ENCODE data around the gene KMT2C.

Gene KMT2C

DNA sequence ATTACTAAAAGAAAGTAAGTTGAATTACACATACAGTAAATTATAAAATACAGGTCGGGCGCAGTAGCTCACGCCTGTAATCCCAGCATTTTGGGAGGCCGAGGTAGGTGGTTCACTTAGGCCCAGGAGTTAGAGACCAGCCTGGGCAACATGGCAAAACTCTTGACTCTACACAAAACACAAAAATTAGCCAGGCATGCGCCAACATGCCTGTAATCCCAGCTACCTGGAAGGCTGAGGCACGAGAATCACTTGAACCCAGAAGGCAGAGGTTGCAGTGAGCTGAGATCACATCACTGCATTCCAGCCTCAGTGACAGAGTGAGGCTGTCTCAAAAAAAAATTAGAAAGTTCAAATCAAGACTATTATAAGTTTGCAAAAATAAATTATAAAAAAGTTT, 235.4 kb downstream of the KMT2C start:
- DNase-seq (ENCODE audit: low read depth) = no peak

DNA sequence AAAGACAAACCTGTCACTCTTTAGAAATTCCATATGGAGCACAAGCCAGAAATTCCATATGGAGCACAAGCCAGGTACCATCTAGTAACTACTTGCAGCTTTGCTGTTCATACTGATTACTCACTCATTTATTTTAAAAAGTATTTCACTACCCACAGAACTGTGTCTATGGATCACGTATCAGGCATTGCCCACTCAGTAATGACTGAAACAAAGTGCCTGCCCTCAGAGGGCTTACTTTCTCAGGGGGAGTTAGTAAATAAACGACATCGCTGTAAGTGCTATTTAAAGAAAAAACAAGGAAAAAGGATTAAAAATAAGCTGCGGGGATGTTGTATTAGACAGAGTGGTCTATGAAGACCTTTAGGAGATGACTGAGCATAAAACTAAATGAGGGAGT, 239.4 kb downstream of the KMT2C start:
- no peak for DNase-seq (ENCODE audit: low read depth)

DNA sequence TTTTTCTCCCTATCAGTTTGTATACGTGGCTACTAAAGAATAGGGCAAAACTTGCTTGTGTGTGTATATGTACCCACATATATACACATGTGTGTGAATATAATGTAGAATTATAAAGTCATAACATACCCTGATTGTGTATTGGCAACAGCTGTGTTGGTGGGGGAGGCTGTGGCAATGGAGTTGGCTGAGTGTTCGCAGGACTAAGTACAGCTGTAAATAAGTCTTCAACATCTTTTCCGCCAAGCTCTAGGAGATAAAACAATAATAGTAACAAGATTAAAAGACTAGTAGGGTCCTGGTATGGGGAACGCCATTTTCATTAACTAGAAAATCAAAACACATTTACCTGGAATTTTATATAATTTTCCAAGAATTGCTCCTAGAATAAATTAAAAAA, 241.9 kb downstream of the KMT2C start:
- no peak for DNase-seq (ENCODE audit: low read depth)

DNA sequence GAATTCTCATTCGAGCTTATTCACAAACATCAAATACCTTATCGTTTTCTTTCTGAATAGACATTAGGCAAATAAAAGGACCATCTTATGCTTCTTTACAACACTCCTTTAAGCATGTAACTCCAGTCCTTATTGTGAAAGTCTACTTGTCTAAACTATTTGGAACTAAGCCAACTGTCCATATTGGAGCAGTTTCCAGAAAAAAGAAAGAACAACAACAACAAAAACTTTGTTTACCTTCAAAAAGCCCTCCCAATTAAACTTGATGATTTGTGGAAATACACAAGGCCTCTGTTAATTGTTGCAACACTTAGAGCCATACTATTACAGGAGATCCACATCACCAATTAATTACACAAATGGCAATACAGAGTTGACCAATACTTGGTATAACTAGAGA, 246.7 kb downstream of the KMT2C start:
- DNase-seq (ENCODE audit: low read depth) = no peak

DNA sequence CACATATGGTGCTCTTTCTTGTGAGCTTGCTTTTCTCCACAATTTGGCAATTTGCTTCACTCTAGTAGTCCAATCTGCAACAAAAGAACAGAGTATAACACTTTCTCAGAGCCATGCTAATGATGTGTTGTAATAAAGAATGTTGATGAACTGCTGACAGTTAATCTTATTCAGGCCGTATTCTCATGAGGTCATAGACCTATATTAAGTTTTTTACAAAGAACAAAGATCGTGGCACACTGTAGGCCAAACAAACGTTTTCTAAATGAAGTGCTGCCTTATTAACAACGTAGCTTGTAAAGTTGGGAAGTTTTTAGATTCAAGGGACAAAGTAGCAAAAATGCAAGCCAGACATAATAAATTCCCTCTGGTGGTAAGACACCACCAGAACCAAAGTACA, 250.2 kb downstream of the KMT2C start:
- no peak for DNase-seq (ENCODE audit: low read depth)

DNA sequence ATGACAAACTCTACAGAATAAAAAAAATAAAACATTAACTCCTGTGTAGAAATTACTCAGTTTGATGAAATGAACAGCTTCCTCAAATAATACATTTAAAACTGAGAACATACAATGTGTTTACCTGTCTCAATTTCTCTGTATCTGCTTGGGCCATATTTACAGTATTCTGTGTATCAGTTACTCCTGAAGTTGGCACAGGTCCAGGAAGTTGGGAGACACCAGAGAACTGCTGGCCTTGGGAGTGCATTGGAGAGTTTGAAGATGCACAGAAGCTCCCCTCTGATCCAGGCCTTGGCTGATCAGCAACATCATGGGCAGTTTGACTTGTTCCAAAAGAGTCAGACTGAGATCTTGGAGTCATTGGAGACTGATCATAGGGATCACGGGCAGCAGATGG, 255.2 kb downstream of the KMT2C start:
- DNase-seq (ENCODE audit: low read depth) = no peak

DNA sequence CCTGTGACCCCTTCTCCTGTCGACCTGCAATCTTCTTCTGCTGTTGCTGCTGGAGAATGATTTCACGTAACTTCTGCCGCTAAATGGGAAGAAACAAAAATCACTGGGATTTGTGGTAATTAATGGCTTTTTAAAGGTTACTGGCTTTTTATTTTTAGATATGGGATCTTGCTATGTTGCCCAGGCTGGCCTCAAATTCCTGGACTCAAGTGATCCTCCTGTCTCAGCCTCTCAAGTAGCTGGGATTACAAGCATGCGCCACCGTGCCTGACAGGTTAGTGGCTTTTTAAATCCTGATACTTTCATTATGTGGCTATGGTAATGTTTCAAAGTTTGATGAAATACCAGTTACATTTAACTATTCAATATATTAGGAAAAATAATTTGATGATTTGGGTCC, 255.8 kb downstream of the KMT2C start:
- DNase-seq (ENCODE audit: low read depth) = no peak

DNA sequence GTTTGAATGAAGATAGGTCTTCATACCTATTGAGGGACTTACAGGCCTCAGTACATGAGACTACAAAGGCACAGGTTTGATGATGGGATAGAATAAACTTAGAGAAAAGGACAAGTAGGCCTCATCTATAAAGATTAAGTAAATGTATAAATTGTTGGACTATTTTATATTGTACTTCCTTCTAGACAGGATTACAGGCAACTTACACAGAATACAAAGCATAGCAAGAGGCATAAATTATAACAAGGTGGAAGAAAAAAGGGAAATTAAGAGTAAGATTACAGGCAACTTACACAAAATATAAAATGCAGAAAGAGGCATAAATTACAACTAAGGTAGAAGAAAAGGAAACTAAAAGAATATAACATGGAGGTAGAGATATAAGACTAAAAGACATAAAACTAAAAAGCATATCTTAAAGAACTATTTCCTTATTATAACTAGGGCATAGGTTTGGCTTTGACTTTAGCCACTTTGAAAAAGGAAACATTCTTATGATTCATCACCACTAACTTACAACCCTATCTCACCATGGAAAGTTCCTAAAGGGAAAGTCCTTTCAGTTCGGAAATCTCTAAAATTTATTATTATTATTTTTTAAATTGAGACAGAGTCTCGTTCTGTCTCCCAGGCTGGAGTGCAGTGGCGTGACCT, 257.3 kb downstream of the KMT2C start:
- no peak for DNase-seq (ENCODE audit: low read depth)

DNA sequence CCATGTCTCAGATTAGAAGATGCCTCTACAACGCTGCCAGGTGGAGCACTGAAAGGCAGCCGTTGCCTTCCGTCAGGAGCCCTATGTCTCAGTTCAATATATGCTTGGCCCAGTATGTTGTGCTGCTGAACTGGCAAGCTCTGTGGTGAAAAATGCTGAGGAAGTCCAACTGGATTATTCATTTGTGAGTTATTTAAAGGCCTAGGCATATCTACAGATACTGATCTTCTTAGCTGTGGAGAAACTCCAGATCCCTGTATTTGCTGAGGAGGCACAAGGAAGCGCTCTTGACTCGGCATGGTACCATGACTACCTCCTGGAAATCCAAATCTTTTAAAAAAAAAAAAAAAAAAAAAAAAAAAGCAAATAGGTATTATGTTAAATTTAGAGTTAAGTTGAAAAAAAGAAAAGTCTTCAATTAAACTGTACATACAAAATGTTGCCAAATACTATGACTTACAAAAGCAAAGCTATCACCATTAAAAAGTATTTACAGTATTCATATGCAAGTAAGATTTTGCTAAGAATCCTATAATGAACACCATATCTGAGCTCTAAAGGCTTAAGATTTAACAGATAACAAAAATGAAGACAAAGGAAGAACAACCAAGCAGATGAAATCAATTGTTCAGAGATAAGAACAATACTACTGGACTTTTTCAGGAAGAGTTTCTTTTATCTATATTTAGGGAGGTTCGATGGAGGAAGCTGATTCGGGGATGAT, 258.0 kb downstream of the KMT2C start:
- DNase-seq (ENCODE audit: low read depth) = no peak

DNA sequence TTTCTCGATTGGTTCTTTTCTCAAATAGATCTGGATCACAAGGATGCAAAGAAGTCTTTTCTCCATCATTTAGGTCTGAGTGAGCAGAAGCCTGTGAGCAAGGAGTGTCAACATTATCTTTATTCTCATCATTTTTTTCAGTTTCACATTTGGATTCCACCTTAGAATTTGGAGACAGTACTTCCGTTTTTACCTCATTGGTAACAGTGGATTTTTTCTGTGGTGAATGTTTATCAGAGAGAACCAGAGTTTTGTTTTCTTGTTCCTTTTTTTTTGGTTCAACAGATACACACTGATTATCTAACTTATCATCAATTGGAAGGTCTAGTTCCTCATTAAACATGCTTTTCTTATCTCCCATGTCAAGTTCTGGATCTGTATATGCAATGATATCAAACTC, 259.0 kb downstream of the KMT2C start:
- DNase-seq (ENCODE audit: low read depth) = no peak

DNA sequence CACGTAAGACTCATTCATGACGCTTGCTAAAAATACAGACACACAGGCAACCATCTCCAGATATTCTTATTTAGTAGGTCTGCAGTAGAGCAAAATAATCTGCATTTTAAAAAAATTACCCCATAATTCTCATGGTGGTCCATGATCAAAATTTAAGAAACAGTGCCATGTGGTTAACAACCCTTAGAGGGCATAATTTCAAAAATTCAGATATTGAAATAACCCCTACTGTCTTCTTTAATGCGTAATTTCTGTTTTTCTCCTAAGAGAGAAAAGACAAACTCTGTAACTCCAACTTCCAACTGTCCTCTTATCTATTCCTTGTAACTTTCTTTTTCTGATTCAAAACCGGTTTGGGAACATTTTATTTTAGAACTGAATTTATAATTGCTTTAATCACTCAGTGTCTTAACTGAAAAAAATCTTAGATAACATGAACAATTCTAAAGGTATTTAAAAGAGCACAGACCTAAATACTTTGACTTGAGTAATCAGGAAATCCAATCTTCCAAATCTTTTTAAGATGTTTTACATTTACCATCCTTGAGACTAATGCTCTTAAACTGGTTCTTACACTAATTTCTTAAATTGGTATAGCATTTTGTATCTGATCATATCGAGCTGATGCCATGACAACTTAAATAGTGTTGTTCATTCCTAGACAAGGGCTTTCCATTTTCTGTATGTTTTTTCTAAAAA, 262.3 kb downstream of the KMT2C start:
- DNase-seq (ENCODE audit: low read depth) = no peak

DNA sequence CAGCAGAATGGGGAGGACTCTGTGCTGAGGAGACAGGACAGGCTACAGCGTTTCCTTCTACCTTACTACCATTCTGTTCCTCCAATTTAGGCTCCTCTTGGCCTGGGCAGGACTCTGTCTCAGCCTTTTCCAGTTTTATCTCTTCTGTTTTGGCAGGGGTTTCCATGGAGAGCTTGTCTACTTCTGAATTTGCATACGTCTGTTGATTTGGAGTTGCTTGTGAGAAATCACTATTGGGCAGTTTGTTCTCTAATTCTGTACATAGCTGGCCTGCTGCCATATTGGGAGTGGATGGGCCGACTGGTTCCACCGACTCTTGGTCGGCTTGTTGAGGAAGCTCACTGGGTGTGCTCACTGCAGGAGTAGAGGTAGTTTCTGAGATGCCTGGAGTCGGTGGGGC, 273.5 kb downstream of the KMT2C start:
- no peak for DNase-seq (ENCODE audit: low read depth)

DNA sequence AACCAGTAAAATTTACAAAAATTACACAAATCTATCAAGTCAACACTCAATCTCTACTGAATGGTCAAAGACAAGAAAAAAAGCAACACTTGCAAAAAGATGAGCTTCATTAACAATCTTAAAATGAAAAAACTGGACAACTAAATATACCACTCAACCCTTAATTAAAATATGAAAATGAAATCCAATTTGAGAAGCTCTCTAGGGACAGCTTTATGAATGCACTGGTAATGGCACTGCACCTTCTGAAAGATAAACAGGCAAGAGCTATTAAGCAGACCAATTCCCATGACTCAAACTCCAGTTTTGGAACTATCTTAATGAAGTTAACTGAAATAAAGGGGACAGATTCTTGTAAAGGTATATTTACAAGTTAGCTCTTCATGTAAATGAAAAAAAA, 274.6 kb downstream of the KMT2C start:
- no peak for DNase-seq (ENCODE audit: low read depth)

DNA sequence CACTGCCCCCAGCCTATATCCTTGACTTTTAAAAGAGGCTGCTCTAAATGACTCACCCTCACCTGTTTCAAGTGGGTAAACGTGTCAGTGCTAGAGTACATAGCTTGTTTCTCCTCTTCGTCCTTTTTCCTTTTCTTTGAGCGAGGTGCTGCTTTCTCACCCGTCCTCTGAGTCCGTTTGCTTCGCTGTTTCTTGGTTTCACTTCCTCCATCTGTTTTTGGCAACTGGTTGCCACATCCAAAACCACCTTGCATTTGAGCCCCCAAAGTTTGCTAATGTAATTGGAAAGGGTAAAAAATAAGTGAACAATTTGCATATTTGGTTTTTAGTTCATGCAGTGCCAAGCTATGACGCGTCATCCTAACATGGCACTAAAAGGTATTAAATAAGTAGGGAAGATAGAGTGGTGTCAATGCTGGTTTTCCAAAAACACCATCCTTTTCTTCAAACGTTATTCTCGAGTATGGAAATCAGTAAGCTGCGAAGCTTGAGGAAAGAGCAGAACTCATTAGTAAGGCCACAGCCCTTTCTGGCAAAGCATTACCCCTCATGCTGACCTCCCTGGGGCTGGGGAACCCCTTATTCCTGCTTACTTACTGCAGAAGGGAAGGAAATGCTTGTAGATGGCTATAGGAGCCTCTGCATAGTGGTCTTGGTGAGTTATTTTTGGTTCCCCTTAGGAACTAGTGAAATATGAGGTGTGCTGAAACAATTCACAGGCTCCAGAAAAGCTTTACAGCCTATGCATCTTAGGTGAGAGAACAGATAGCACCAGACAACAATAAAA, 276.8 kb downstream of the KMT2C start:
- DNase-seq (ENCODE audit: low read depth) = no peak

DNA sequence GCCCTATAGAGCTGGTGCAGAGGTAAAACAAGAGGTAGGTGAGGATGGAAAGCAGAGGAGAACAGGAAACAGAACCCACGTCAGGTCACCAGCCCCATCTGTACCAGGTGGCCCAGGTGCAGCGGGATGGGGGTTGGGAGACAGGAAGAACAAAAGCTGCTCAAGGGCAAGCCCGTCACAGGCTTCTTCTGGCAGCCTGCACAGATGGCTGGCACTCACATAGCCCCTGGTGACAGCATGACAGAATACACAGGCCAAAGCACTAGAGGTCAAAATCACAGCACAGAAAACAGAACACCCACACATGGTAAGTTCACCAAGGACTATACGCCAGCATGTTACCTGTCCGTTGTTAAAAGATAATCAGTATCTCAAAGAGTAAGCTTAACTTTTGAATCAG, 283.5 kb downstream of the KMT2C start:
- DNase-seq (ENCODE audit: low read depth) = no peak

DNA sequence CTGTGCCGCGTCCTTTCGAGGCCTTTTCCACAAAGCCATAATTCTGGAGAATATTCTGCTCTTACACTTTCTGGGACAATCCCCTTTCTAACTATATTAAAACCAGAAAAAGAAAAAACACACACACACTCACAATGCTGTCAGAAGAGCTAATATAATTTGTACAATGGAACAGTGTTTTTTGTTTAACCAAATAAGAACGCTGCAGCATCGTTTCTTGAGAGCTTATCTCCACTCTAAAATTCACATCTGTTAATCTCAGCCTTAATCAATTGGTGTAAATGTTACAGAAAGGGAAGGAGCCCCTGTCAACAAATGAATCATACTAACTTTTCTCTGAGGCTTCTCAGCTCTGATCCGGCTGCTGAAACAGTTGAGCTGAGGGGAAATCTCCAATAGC, 286.4 kb downstream of the KMT2C start:
- no peak for DNase-seq (ENCODE audit: low read depth)

DNA sequence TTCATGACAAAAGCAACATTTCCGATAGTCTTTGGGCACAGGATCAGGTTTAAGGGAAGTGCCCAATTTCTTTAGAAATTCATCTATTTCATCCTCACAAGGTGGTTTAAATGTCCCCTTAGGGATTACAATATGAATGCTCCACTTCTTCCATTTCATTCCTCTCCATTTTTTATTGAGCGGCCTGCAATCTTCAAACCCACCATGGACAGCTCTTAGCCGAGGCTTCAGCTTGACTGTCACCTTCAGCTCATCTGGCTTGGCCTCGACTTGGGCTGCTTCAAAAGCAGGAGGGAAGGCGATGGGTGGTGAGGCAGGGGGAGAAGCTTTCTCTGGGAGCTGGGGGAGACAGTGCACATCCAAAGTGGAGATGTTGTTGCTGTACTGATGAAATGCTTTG, 287.1 kb downstream of the KMT2C start:
- DNase-seq (ENCODE audit: low read depth) = no peak

DNA sequence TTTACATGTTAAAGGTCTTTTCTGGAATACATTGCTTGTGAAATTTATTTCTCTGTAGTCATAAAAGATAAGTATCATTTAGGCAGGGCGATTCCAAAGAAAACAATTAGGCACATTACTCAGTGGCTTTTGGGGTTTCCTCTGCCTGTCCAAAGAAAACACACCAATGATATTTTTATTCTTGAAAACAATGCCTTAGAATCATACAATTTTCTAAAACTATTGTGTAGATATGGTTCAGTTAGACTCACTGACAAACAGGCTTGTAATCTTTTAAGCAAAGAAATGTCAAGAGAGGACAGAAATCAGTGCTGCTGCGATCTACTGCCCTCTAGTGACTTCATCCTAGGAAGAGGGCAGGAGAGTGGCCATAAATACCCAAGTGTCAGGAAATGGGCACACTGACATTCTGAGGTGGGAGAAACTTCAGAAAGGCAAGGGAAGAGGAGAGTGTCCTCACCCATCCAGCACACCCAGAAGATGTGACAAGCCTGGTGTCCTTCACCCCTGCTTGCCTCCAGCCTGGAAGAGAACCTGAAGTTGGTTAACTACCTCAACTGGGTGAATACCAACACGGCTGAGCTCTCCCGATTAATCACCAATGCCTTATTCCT, 289.8 kb downstream of the KMT2C start:
- DNase-seq (ENCODE audit: low read depth) = no peak

DNA sequence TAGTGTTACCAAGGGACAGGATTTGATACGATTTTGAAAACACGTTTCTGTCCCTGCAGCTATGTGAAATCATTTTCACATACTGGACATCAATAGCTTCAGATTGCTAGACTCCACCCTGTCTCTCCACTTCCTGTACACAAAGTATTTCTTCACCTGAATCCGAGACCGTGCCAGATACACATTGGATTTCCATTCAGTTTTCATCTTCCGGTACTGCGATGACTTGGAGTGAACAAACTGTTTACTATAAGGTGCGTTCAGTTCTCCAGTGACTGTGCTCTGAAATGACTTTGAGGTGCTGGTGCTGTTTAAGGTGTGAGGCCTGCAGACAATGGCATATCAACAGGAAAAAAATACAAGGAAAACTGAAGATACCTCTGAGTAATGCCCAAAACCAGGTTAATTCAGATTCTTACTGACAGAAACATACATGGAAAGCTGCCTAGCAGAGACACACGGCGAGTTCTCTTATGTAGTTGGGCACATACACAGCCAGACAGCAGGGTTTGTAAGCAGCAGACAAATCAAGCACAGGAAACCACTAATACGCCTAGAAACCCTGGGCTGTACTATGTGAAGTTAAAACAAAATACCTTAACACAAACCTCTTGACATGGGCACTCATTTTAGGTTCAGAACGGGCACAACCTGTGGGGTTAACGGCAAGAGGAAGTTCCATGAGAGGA, 291.1 kb downstream of the KMT2C start:
- DNase-seq (ENCODE audit: low read depth) = no peak

DNA sequence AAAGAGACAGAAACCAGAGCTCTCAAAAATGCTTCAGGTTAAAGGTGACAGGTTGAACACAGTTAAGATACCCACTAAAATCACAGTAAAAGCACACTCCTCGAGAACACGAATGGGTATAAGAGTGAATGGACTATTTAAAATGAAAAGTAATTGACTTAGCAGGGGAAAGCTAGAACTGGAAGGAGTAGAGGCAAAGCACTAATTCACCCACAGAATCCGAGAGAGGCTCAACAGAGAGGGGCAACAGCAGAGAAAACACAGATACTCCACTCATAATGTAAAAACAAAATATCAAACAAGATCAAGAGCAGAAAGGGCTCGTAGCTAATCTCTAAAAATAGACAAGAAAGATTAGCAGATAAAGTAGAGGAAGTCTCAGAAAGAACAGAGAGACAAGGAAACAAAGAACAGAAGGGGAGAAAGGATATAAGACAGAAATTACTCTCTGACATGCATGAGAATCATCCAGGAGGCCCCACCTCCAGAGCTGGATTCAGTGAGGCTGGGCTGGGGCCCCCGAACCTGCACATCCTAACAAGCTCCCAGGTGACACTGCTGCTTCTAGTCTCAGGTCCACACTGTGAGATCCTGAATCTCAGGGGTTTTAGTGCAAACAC, 292.7 kb downstream of the KMT2C start:
- no peak for DNase-seq (ENCODE audit: low read depth)

DNA sequence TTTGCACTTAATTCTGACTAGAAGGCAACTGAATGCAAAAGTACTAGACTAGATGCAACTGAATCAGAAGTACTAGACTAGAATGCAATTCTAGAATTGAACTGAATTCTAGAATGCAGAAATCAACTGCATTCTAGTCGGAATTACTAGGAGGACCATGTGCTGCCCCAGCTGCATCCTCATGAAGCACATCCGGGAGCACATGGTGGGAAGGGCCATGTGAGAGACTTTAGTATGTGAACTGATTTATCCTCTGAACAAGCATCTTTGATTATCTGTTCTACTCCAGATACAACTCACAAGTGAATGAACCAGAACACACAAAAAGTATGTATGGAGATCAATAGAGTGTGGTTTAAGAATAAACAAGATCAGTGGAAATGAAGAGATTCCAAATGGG, 295.2 kb downstream of the KMT2C start:
- no peak for DNase-seq (ENCODE audit: low read depth)

All from activated T-helper 9 cell treated with anti-CD3 and anti-CD28 coated beads, Interleukin-2, amount 50 U/mL, for 16 hours (primary cell).